ENCODE results near the gene PDCD1.

GRCh38 chr2:241885946-241886643 is 27.4 kb upstream of the PDCD1 start:
- no peak for TF ChIP-seq CTCF (IDR thresholded peaks at IDR 0.05; ENCODE audit: low read depth, low read length, poor library complexity, severe bottlenecking)
- TF ChIP-seq EZH2phosphoT487 (IDR thresholded peaks at IDR 0.05; ENCODE audit: borderline replicate concordance, low read length): no peak
